ENCODE results near the gene REPS1. TPM values are rescaled to one million over a fixed set of nuclear protein-coding genes. Genes with fewer than 3 reads are reported as not detected.
"Not testable (repeated sequence)": the region's sequence is repeated elsewhere in the genome, so short reads cannot be mapped to it uniquely, and the experiment has no call there.

Gene REPS1, protein sequence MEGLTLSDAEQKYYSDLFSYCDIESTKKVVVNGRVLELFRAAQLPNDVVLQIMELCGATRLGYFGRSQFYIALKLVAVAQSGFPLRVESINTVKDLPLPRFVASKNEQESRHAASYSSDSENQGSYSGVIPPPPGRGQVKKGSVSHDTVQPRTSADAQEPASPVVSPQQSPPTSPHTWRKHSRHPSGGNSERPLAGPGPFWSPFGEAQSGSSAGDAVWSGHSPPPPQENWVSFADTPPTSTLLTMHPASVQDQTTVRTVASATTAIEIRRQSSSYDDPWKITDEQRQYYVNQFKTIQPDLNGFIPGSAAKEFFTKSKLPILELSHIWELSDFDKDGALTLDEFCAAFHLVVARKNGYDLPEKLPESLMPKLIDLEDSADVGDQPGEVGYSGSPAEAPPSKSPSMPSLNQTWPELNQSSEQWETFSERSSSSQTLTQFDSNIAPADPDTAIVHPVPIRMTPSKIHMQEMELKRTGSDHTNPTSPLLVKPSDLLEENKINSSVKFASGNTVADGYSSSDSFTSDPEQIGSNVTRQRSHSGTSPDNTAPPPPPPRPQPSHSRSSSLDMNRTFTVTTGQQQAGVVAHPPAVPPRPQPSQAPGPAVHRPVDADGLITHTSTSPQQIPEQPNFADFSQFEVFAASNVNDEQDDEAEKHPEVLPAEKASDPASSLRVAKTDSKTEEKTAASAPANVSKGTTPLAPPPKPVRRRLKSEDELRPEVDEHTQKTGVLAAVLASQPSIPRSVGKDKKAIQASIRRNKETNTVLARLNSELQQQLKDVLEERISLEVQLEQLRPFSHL
- polyA plus RNA-seq: 10 to 100 TPM; 14.3 to 25.6 (median 18.2) TPM

DNA sequence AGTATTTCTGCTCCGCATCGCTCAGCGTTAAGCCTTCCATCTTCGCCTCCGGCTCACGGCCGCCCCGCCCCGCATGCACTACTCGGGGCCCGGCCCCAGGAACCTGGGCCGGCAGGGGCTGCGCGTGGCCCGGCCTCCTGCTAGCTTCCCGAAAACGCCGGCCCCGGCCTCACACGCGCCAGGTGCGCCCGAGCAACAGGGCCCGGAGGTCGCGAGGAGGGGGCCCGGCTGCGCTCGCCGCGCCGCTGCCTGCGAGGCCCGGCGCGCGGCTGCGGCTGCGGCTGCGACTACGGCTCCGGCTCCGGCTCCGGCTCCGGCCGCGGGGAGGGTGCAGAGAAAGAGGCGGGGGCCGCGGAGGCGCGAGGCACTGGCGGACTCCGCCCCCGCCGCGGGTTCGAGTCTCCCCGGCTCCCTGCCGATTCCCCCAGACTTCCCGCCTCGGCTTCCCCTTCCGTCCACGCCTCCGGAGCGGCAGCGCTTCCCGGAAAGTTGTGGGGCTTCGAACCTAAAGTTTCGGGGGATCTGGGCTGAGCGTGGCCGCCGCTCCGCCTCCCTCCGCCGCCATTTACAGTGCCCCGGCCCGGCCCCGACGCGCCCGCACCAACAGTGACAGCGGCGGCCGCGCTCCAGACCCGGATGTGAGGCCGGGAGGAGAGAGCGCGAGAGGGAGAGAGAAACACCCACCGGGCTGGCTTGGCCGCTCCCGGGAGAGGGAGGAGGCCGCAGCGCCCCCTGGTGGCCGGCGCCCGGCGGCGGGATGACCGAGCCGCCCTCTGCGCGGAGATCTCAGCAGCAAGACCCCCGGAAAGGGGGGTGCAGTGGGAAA is at the start of gene REPS1:
Gene REPS1 (minus strand): TSS at position 611 of the 826 bp plus-strand sequence. CDS start 571 bp downstream, at position 40.
- peak; percentile 90 to 92 (median 91) for DNase-seq
- H3K36me3 Mint-ChIP-seq: no peaks in the 10 kb centered on the region
- H3K4me1 Mint-ChIP-seq: peaks cover 7 to 22% of the 10 kb centered on the region in 2 donors
- H3K4me3 Mint-ChIP-seq: peak within 1 kb of the TSS; percentile 90 to 93 (median 90)
- peaks cover 0 to 10% (median 5%) of the 10 kb centered on the region in 3 donors for H3K27me3 Mint-ChIP-seq (ENCODE audit: low read depth in 3 of 3)
- H3K27ac Mint-ChIP-seq: peak within 1 kb of the TSS; percentile 86 to 94 (median 89)
- no peaks in the 10 kb centered on the region for H3K9me3 Mint-ChIP-seq

DNA sequence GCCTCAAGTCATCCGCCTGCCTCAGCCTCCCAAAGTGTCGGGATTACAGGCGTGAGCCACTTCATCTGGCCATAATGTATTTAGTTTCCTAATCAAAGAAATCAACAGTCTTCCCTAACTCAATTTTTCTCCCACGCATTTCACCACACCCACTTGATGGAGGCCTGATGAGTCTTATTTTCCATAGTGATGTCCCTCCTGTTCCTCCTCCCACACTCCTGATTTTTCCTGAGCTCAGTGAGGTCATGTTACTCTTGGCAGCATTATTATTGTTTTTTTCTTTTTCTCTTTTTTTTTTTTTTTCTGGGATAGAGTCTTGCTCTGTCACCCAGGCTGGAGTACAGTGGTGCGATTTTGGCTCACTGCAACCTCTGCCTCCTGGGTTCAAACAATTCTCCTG is 49.4 kb upstream of the REPS1 start:
- DNase-seq: no peak
- no peaks in the 10 kb centered on the region for H3K27me3 Mint-ChIP-seq (ENCODE audit: low read depth in 3 of 3)
- H3K36me3 Mint-ChIP-seq: peaks cover 11 to 32% (median 14%) of the 10 kb centered on the region in 3 donors
- H3K4me1 Mint-ChIP-seq: peaks cover 13 to 29% of the 10 kb centered on the region in 2 donors
- no peak overlapping the region for H3K4me3 Mint-ChIP-seq
- no peaks in the 10 kb centered on the region for H3K9me3 Mint-ChIP-seq
- no peak overlapping the region for H3K27ac Mint-ChIP-seq

DNA sequence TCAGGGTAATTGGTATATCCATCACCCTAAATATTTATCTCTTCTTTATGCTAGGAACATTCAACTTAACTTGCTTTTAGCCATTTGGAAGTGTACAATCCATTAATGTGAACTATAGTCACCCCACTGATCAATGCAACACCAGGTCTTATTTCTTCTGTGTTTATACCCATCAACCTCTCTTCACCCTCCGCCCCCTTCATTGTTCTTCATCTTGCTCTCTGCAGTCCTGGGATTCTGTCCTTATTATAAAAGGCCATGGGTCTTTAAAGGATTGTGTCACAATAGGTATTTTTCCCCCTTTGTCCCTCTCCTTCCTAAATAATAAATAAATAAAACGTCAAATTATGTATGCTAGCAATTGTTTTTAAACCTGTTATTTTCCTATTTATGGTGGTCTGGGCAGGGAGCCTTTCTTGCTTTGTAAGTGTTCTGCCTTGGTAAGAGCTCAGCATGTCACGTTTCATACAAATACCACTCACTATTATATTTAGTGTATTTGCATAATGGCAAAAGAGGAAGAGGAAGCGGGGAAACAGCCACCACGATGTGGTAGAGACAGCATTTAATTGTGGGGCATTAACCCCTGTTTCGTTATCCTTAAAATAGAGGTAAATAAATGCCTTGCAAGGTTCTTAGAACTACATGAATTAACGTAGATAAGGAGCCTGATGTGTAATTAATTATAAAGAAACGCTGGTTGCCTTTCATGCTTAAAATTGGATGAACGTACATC is 42.3 kb upstream of the REPS1 start:
- Mint-ChIP-seq H3K4me1 (peaks cover 23 to 39% of the 10 kb centered on the region in 2 donors), H3K27me3 (ENCODE audit: low read depth in 3 of 3) (peaks cover 0 to 6% (median 2%) of the 10 kb centered on the region in 3 donors), H3K9me3 (no peaks in the 10 kb centered on the region), H3K4me3 (no peak overlapping the region), H3K36me3 (peaks cover 0 to 5% (median 0%) of the 10 kb centered on the region in 3 donors), H3K27ac (no peak overlapping the region)
- DNase-seq: peak; percentile 33 to 44 (median 34)

DNA sequence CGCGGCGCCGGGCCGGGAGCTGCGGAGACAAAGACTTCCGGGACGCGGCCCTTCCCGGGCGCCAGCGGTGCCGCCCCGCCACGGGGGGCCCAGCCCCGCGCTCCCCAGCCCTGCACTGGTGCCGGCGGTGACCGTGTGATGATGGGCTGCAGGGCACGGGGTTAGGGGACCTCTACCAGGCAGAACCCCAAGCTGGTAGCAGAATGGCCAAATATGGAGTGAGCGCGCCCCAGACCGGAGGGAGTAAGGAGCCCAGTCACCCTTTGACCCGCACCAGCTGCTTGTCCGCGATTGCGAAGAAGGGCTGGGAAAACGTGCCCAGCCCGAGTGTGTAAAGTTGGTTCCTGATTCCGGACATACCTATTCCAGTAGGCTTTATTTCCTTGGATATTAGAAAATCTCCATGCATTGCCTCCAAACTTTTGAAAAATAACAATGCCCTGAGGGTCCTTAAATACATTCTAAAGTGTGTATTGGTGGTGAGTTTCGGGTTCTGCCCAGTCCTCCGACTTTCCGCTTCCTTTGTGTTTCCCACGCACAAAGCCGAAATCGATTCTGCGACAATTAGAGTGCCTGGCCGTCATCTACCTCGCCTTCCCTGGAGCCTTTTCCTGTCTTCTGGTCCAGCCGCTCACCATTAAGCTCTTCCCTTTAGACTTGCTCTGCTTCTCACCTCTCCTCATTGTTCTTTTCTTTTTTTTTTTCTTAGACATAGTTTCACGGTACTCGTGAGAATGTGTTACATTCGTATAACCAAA is 41.6 kb upstream of the REPS1 start:
- peak overlapping the region in 1 of 5 donors; percentile 95 for H3K4me3 Mint-ChIP-seq
- peaks cover 23 to 39% of the 10 kb centered on the region in 2 donors for H3K4me1 Mint-ChIP-seq
- no peaks in the 10 kb centered on the region for H3K9me3 Mint-ChIP-seq

DNA sequence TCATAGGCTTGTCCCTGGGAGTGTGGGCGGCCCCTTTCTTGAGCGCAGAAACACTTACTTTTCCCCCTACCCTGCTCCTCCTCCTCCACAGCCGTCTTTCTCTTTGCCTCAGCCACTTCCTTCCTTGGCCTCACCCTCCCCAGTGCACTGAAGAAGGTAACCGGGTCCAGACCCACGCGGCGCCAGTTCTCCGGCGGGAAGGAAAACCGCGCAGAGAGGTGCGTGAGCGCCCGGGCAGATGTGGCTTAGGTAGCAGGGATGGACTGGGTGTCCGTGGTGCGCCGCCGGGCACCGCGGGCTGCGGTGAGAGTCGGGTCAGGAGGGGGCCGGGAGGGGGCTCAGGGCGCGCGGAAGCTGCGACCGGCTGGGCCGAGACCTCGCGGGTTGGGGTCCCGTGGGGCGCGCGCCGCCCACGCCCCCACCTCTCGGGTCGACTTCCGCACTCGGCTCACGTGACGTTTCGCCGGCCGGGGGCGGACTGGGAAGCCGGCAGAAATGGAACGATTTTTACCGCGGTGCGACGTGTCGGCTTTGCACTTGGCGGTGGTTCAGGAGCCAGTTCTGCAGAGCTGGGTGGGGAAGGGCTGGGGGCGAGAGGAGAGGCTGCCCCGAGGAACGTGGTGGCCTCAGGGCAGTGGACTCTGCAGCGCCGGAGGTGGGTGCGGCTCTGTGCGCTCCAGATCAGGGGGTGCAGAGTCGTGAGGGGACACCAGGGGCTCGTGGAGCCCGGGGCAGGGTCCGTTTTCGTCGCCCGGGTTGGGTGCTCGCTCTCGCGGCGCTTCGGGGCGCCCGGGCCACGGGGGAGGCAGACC is 40.8 kb upstream of the REPS1 start, which contains the start of gene ABRACL:
Gene ABRACL (plus strand): TSS at position 88 of the 812 bp plus-strand sequence. CDS start 5,416 bp downstream, outside the sequence.
- H3K36me3 Mint-ChIP-seq: no peaks in the 10 kb centered on the region
- H3K27me3 Mint-ChIP-seq (ENCODE audit: low read depth in 3 of 3): peaks cover 0 to 6% (median 2%) of the 10 kb centered on the region in 3 donors
- peaks cover 23 to 35% of the 10 kb centered on the region in 2 donors for H3K4me1 Mint-ChIP-seq
- peak within 1 kb of the TSS in 4 of 5 donors; percentile 92 to 98 (median 95) for H3K4me3 Mint-ChIP-seq
- DNase-seq: peak; percentile 62 to 65 (median 63)
- H3K27ac Mint-ChIP-seq: peak within 1 kb of the TSS; percentile 81 to 94 (median 86)
- no peaks in the 10 kb centered on the region for H3K9me3 Mint-ChIP-seq

More for the DNA sequence above, 41.6 kb upstream of the REPS1 start:
- DNase-seq: peak; percentile 3 to 31 (median 7)
- Mint-ChIP-seq H3K36me3 (peaks cover 0 to 1% (median 0%) of the 10 kb centered on the region in 3 donors), H3K27me3 (ENCODE audit: low read depth in 3 of 3) (peaks cover 0 to 6% (median 2%) of the 10 kb centered on the region in 3 donors), H3K27ac (no peak overlapping the region)

DNA sequence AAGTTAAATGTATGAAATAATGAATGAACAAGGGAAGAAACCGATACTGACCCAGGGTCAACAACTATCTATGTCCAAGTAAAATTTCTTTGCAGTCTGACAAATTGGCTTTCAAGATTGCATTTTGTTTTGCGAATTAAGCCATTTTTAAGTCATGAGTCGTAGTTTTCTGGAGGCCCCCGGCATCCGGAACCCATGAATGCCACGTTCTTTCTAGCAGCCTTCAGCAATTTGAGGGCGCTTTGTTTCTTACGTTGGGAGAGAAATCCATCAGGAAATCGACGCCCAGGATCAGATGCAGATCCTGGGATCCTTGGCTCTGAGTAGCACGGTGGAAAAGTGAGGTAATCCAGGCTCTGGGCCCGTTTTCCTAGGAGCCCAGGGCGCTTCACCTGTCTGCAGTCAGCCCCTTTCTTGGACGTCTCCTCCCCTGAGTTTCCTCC is 40.2 kb upstream of the REPS1 start:
- H3K4me3 Mint-ChIP-seq: peak overlapping the region in 4 of 5 donors; percentile 92 to 98 (median 95)
- H3K36me3 Mint-ChIP-seq: no peaks in the 10 kb centered on the region
- no peak for DNase-seq
- H3K9me3 Mint-ChIP-seq: no peaks in the 10 kb centered on the region
- peaks cover 21 to 29% of the 10 kb centered on the region in 2 donors for H3K4me1 Mint-ChIP-seq
- peaks cover 0 to 8% (median 2%) of the 10 kb centered on the region in 3 donors for H3K27me3 Mint-ChIP-seq (ENCODE audit: low read depth in 3 of 3)
- peak overlapping the region; percentile 79 to 94 (median 86) for H3K27ac Mint-ChIP-seq

DNA sequence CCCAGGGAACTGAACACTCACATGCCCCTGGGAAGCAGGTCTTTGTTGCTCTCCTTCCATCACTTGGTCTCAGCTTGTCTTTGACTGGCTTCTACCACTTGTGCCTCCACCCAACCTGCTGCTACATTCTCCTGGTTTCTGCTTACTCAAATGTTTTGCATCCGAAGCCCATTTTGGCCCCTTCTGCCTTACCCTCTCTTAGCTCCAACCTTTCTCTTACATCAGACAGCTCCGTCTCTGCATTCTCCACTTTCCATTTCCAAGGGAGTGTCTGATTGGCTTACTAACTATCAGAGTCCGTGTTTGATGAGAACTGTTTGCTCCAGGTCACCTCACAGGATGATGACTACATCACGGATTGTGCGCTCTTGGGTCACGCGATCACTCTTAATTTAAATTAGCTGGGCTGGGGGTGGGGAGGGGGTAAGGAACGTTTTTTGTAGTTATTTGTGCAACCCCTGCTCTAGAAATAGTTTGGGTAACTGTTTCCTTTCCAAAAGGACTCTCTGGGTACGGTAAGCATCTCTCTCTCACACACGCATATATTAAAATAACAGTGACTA is 39.6 kb upstream of the REPS1 start:
- peak overlapping the region in 4 of 5 donors; percentile 92 to 98 (median 95) for H3K4me3 Mint-ChIP-seq
- DNase-seq: peak in 2 of 3 donors; percentile 11 to 19
- peaks cover 17 to 24% of the 10 kb centered on the region in 2 donors for H3K4me1 Mint-ChIP-seq
- H3K27me3 Mint-ChIP-seq (ENCODE audit: low read depth in 3 of 3): peaks cover 0 to 8% (median 2%) of the 10 kb centered on the region in 3 donors
- no peaks in the 10 kb centered on the region for H3K36me3 Mint-ChIP-seq
- H3K9me3 Mint-ChIP-seq: no peaks in the 10 kb centered on the region
- H3K27ac Mint-ChIP-seq: peak overlapping the region; percentile 79 to 94 (median 86)

DNA sequence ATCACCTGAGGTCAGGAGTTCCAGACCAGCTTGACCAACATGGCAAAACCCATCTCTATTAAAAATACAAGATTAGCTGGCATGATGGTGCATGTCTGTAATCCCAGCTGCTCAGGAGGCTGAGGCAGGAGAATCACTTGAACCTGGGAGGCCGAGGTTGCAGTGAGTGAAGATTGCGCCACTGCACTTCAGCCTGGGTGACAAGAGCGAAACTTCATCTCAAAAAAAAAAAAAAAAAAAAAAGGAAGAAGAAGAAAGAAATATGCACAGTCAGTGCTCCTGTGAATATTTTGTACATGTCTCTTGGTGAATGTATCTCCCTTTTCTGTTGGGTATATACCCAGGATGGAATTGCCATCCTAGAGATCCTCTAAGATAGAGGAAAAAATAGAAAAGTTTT is 37.4 kb upstream of the REPS1 start:
- not testable (repeated sequence) for DNase-seq; H3K27me3 Mint-ChIP-seq (ENCODE audit: low read depth in 3 of 3); H3K4me3 Mint-ChIP-seq; H3K9me3 Mint-ChIP-seq; H3K36me3 Mint-ChIP-seq; H3K27ac Mint-ChIP-seq
- peaks cover 15 to 17% of the 10 kb centered on the region in 2 donors for H3K4me1 Mint-ChIP-seq

DNA sequence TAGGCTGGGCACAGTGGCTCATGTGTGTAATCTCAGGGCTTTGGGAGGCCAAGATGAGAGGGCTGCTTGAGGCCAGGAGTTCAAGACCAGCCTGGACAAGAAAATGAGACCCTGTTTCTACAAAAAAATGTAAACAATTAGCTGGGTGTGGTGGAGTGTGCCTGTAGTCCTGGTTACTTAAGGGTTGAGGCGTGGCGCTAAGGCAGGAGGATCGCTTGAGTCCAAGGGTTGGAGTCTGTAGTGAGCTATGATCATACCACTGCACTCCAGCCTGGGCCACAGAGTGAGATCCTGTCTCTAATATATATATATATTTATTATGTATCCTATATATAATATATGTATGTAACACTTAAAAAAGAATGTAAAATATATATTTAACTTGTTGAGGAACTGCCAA is 32.6 kb upstream of the REPS1 start:
- Mint-ChIP-seq H3K4me1 (no peaks in the 10 kb centered on the region), H3K27ac (no peak overlapping the region), H3K4me3 (no peak overlapping the region), H3K9me3 (no peaks in the 10 kb centered on the region), H3K36me3 (peaks cover 0 to 3% (median 0%) of the 10 kb centered on the region in 3 donors), H3K27me3 (ENCODE audit: low read depth in 3 of 3) (peaks cover 0 to 2% (median 1%) of the 10 kb centered on the region in 3 donors)
- no peak for DNase-seq

DNA sequence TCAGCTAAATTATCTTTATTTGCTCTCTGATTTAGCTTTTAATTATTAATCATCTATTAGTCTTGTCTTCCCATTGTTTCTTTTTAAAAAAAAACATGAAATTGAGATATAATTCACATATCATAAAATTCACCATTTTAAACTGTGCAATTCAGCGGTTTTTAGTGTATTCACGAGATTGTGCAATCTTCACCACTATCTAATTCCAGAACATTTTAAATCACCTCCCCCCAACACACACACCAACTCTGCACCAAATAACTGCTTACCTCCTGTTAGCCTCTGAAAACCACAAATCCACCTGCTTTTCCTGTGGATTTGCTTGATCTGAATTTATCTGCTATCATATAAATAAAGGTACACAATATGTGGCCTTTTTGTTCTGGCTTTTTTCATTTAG is 31.7 kb upstream of the REPS1 start:
- Mint-ChIP-seq H3K27ac (no peak overlapping the region), H3K9me3 (no peaks in the 10 kb centered on the region), H3K36me3 (peaks cover 0 to 3% (median 0%) of the 10 kb centered on the region in 3 donors), H3K4me3 (no peak overlapping the region), H3K27me3 (ENCODE audit: low read depth in 3 of 3) (peaks cover 0 to 4% (median 1%) of the 10 kb centered on the region in 3 donors), H3K4me1 (no peaks in the 10 kb centered on the region)
- DNase-seq: no peak

DNA sequence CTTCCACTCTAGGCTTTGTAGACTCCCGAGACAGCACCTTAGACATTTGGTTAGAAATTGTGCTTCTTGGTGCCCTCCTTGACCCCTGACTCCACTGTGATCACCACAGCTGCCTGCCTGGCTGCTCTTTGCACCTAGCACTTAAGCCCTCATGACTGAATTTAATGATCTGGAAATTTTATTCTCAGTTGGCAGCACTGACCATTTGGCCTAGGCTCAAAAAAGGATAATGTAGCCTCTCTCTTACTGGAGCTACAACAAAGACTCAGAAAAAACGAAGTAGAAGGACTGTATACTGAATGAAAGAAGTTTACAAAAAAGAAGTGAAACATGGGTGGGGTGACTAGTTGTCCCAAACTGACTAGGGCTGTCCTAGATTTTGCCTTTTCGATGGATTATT is 29.2 kb upstream of the REPS1 start:
- Mint-ChIP-seq H3K9me3 (no peaks in the 10 kb centered on the region), H3K27me3 (ENCODE audit: low read depth in 3 of 3) (peaks cover 3 to 10% (median 6%) of the 10 kb centered on the region in 3 donors), H3K4me1 (no peaks in the 10 kb centered on the region), H3K27ac (no peak overlapping the region), H3K4me3 (no peak overlapping the region), H3K36me3 (peaks cover 0 to 3% (median 0%) of the 10 kb centered on the region in 3 donors)
- DNase-seq: no peak
